Lower leg skin (tissue), 3 donors: ENCODE results near the gene IFITM1.

ENCODE experiments used
- CTCF ChIP-seq, 3 donors: fragments of 450-650 bp; IDR thresholded peaks; one replicate each; pipeline ENCODE4 v1.5.1; 2016; ENCODE audit warnings: antibody characterized with exemption in 3 of 3, mild to moderate bottlenecking in 3 of 3, moderate library complexity in 2 of 3
- POLR2A ChIP-seq, 2 donors: fragments of 450-650 bp; IDR thresholded peaks; one replicate each; pipeline ENCODE4 v1.6.1; 2016 to 2017; ENCODE audit warnings: antibody characterized with exemption in 2 of 2, mild to moderate bottlenecking in 1 of 2, moderate library complexity in 1 of 2

- TF ChIP-seq CTCF (IDR thresholded peaks at IDR 0.05): no peak
- no peak for TF ChIP-seq POLR2A (IDR thresholded peaks at IDR 0.05)
These were observed 42.5 kb upstream of the IFITM1 start for GRCh38 chr11:271319-271715.
